GM23248 (cell line): ENCODE data around the gene CEMIP. TPM values are rescaled to one million over a fixed set of nuclear protein-coding genes. Genes with fewer than 3 reads are reported as not detected.

ENCODE experiments used
- DNase-seq: peaks from one replicate; pipeline ENCODE4 v3.0.0-alpha.2; 2015
- H2AFZ ChIP-seq: fragments of 200-600 bp; sonication (generic); 2 replicates; pipeline ENCODE4 v1.6.1; 2016; ENCODE audit warnings: antibody characterized with exemption
- H3F3A ChIP-seq: fragments of 200-600 bp; sonication (generic); 2 replicates; pipeline ENCODE4 v1.6.1; 2016; ENCODE audit warnings: mild to moderate bottlenecking, antibody characterized with exemption, mixed run types; ENCODE audit not compliant: insufficient read depth
- H3K27ac ChIP-seq: fragments of 200-600 bp; sonication (generic); 2 replicates; pipeline ENCODE4 v1.5.1; 2016; ENCODE audit warnings: mild to moderate bottlenecking
- H3K27me3 ChIP-seq: fragments of 200-600 bp; sonication (generic); replicated peaks from 2 replicates; pipeline ENCODE4 v1.6.1; 2016; ENCODE audit warnings: mild to moderate bottlenecking; ENCODE audit not compliant: insufficient read depth
- H3K36me3 ChIP-seq: fragments of 200-600 bp; sonication (generic); 2 replicates; pipeline ENCODE4 v1.6.1; 2016; ENCODE audit warnings: low read depth, mild to moderate bottlenecking
- H3K4me1 ChIP-seq: fragments of 200-600 bp; sonication (generic); 2 replicates; pipeline ENCODE4 v1.6.1; 2016; ENCODE audit warnings: mild to moderate bottlenecking; ENCODE audit not compliant: insufficient read depth
- H3K4me2 ChIP-seq: fragments of 200-600 bp; sonication (generic); one replicate; pipeline ENCODE4 v1.6.1; 2016; ENCODE audit warnings: mild to moderate bottlenecking; ENCODE audit not compliant: unreplicated experiment
- H3K4me3 ChIP-seq: fragments of 200-600 bp; sonication (generic); 2 replicates; pipeline ENCODE4 v1.5.1; 2016; ENCODE audit warnings: mild to moderate bottlenecking
- H3K79me2 ChIP-seq: fragments of 200-600 bp; sonication (generic); 2 replicates; pipeline ENCODE4 v1.6.1; 2016; ENCODE audit warnings: mild to moderate bottlenecking; ENCODE audit not compliant: insufficient read depth
- H3K9ac ChIP-seq: fragments of 200-600 bp; sonication (generic); 2 replicates; pipeline ENCODE4 v1.6.1; 2016; ENCODE audit warnings: mild to moderate bottlenecking
- H3K9me2 ChIP-seq: fragments of 200-600 bp; sonication (generic); 2 replicates; pipeline ENCODE4 v1.6.1; 2016; ENCODE audit warnings: mixed run types, mild to moderate bottlenecking, moderate library complexity; ENCODE audit not compliant: insufficient read depth
- H3K9me3 ChIP-seq: fragments of 200-600 bp; sonication (generic); one replicate; pipeline ENCODE4 v1.6.1; 2017; ENCODE audit warnings: low read depth
- H4K20me1 ChIP-seq: fragments of 200-600 bp; sonication (generic); 2 replicates; pipeline ENCODE4 v1.6.0; 2016; ENCODE audit not compliant: insufficient read depth
- EZH2 ChIP-seq: fragments of 200-600 bp; sonication (generic); IDR thresholded peaks from 2 replicates; pipeline ENCODE4 v1.6.1; 2018; ENCODE audit warnings: antibody characterized with exemption, mild to moderate bottlenecking; ENCODE audit not compliant: insufficient read depth, poor library complexity, severe bottlenecking
- EZH2phosphoT487 ChIP-seq: fragments of 200-600 bp; sonication (generic); IDR thresholded peaks from 2 replicates; pipeline ENCODE4 v1.6.1; 2018; ENCODE audit warnings: antibody characterized with exemption, moderate library complexity, mild to moderate bottlenecking, low read depth; ENCODE audit not compliant: insufficient read depth
- WGBS, 2 experiments: methylation state at CpG; one replicate each; pipeline ENCODE4 v1.1.6; 2015 to 2017; ENCODE audit warnings: low lambda C conversion rate in 2 of 2, low coverage in 1 of 2; ENCODE audit errors: missing lambda C conversion rate in 2 of 2; 5-methylcytosine and 5-hydroxymethylcytosine counted together
- in situ Hi-C: fragments of 300-500 bp; cut with MboI; formaldehyde crosslinking; loops from 2 replicates; pipeline ENCODE4 v1.15.0; 2020
- polyA plus RNA-seq: library from polyadenylated mRNA; unstranded; fragments of >200 nt; fragmentation: Nextera tagmentation; extraction: Ambion mirVana; gene quantifications from 2 replicates; pipeline ENCODE4 v1.2.1, GENCODE V29; 2016
- total RNA-seq: library from RNA; depleted of rRNA; stranded (reverse); fragments of >200 nt; shearing (Covaris generic); gene quantifications from 2 replicates; pipeline ENCODE4 v1.2.3, GENCODE V29; 2014

Gene CEMIP
- total and polyA plus RNA-seq, 2 experiments from 2014 or later: 134 to 213 TPM

DNA sequence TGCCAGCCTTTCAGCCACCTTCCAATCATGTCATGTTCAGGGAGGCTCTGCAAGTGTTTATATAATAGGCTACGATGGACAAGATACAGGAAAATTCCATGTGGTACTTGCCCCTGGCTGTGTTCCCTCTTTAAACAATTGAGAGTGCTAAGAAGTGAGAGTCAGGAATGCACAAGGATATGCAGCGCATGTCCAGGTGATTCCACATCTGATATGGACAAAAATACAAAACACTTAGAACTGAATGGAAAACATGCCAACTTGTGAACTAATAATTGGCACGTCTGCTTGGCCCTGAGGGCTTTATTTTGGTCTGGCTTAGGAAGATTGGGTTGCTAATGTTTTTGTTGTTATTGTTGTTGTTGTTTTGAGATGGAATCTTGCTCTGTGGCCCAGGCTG is 100.9 kb downstream of the CEMIP start:
- Histone ChIP-seq H4K20me1 (no peaks in the 10 kb centered on the region; the same call in 1 of the 2 replicates), H3K79me2 (no peaks in the 10 kb centered on the region), H3K4me1 (no peaks in the 10 kb centered on the region), H3K4me2 (no peak overlapping the region), H3K9ac (no peak overlapping the region), H2AFZ (no peak overlapping the region), H3K9me3 (no peaks in the 10 kb centered on the region), H3K36me3 (peaks cover 78% of the 10 kb centered on the region), H3F3A (peaks cover 94% of the 10 kb centered on the region), H3K9me2 (no peaks in the 10 kb centered on the region), H3K4me3 (no peak overlapping the region), H3K27me3 (no peaks in the 10 kb centered on the region), H3K27ac (no peak overlapping the region)
- 71 to 75% methylated on average over 3 of the region's 3 CpGs for WGBS, 2 experiments
- in situ Hi-C loops: no loop called here
- DNase-seq: no peak
- TF ChIP-seq EZH2 (no peak), EZH2phosphoT487 (no peak)

- no peaks in the 10 kb centered on the region for H3K9me2 ChIP-seq
- H3K4me1 ChIP-seq: no peaks in the 10 kb centered on the region
- in situ Hi-C loops: no loop called here
- H3K9ac ChIP-seq: no peak overlapping the region
- no peaks in the 10 kb centered on the region for H3K27me3 ChIP-seq
- 91 to 95% methylated on average over 2 of the region's 2 CpGs for whole genome bisulfite sequencing, 2 experiments
- H4K20me1 ChIP-seq: no peaks in the 10 kb centered on the region; the same call in 1 of the 2 replicates
- peaks cover 80% of the 10 kb centered on the region for H3K36me3 ChIP-seq
- no peaks in the 10 kb centered on the region for H3K79me2 ChIP-seq
- TF ChIP-seq EZH2: no peak
- TF ChIP-seq EZH2phosphoT487: no peak
- H3K4me2 ChIP-seq: no peak overlapping the region
- no peak for DNase-seq
- no peak overlapping the region for H3K4me3 ChIP-seq
- H2AFZ ChIP-seq: no peak overlapping the region
- H3K27ac ChIP-seq: no peak overlapping the region
- no peaks in the 10 kb centered on the region for H3K9me3 ChIP-seq
- peaks cover 99% of the 10 kb centered on the region for H3F3A ChIP-seq
Measured at GRCh38 chr15:80883641-80884040, 104.5 kb downstream of the CEMIP start.

DNA sequence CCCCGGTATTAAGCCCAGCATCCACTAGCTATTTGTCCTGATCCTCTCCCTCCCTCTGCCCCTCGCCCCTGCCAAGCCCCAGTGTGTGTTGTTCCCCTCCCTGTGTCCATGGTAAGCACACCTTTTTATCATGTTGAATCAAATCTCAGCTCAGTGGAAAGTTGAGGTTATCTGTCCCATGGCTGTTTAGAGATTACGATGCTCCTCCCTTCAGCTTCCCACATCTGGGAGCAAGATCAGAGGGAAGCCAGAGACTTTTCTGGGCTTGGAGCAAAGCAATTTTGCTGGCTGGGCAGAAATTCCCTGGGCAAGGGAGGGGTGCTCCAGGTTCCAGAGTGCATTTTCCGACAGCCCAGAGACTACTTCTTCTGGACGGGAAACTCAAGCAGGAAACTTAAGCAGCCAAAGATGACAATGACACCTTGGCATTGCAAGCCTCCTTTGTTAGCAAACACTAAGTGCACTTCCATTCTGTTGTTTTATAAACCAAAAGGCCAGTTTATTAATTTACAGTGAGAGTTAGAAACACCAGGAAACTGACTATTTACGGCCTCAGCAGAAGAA is 105.9 kb downstream of the CEMIP start:
- Histone ChIP-seq H3K9me2 (no peaks in the 10 kb centered on the region), H3K79me2 (no peaks in the 10 kb centered on the region), H3K4me2 (no peak overlapping the region), H3K9ac (no peak overlapping the region), H3F3A (peaks cover 99% of the 10 kb centered on the region), H3K36me3 (peaks cover 78% of the 10 kb centered on the region), H3K27ac (no peak overlapping the region), H3K27me3 (no peaks in the 10 kb centered on the region), H3K4me3 (no peak overlapping the region), H4K20me1 (no peaks in the 10 kb centered on the region; the same call in 1 of the 2 replicates), H3K4me1 (peaks cover 3% of the 10 kb centered on the region; the same call in 1 of the 2 replicates), H3K9me3 (no peaks in the 10 kb centered on the region), H2AFZ (no peak overlapping the region)
- in situ Hi-C loops: no loop called here
- no peak for DNase-seq
- TF ChIP-seq EZH2 (no peak), EZH2phosphoT487 (no peak)
- 60 to 71% methylated on average over 6 of the region's 6 CpGs for WGBS, 2 experiments

DNA sequence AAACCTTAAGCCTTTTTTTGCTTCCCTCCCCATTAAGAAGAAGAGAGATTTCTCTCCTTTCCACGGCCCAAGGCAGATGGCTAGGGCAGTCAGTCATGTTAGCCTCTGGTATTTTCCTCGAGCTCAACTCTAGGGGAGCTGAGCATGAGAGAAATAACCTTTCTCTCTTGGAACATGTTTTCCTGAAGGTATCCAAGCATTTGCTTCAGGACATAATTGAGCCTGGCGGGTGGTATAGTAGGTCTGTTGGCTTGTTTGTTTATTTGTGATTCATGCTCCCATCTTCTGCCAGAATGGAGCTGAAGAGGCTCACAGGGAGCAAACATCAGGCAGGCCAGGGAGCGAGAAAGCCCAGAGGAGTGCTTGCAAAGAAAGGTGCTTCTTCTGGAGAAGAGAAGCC is 108.0 kb downstream of the CEMIP start:
- no peak overlapping the region for H2AFZ ChIP-seq
- no peaks in the 10 kb centered on the region for H3K27me3 ChIP-seq
- H3K4me1 ChIP-seq: peaks cover 11% of the 10 kb centered on the region
- 79 to 86% methylated on average over 4 of the region's 4 CpGs for WGBS, 2 experiments
- DNase-seq: no peak
- in situ Hi-C loops: no loop called here
- H3K36me3 ChIP-seq: peaks cover 79% of the 10 kb centered on the region
- H3K4me2 ChIP-seq: no peak overlapping the region
- no peak for TF ChIP-seq EZH2
- TF ChIP-seq EZH2phosphoT487: no peak
- H3K79me2 ChIP-seq: no peaks in the 10 kb centered on the region
- no peaks in the 10 kb centered on the region; the same call in 1 of the 2 replicates for H4K20me1 ChIP-seq
- H3K9ac ChIP-seq: no peak overlapping the region
- no peak overlapping the region for H3K4me3 ChIP-seq
- H3F3A ChIP-seq: peaks cover 99% of the 10 kb centered on the region
- no peaks in the 10 kb centered on the region for H3K9me3 ChIP-seq
- H3K27ac ChIP-seq: no peak overlapping the region
- no peaks in the 10 kb centered on the region for H3K9me2 ChIP-seq
